G401 (cell line): ENCODE measurements around the gene SEMA3G. TPM values are rescaled to one million over a fixed set of nuclear protein-coding genes. Genes with fewer than 3 reads are reported as not detected.

Source experiments
- DNase-seq: peaks from one replicate; pipeline ENCODE4 v3.0.0-alpha.2; 2015; ENCODE audit warnings: low spot score
- in situ Hi-C: cut with HindIII; loops from 2 replicates; pipeline ENCODE4 v1.10.0; 2016; ENCODE audit warnings: low sequenced_read_pairs, mixed read lengths
- total RNA-seq: library from RNA; depleted of rRNA; stranded (reverse); fragments of >200 nt; shearing (Covaris generic); gene quantifications from 2 replicates; pipeline ENCODE4 v1.2.3, GENCODE V29; 2014

The SEMA3G gene
- total RNA-seq, 1 experiment from 2014 or later, result 0.10 TPM

DNA sequence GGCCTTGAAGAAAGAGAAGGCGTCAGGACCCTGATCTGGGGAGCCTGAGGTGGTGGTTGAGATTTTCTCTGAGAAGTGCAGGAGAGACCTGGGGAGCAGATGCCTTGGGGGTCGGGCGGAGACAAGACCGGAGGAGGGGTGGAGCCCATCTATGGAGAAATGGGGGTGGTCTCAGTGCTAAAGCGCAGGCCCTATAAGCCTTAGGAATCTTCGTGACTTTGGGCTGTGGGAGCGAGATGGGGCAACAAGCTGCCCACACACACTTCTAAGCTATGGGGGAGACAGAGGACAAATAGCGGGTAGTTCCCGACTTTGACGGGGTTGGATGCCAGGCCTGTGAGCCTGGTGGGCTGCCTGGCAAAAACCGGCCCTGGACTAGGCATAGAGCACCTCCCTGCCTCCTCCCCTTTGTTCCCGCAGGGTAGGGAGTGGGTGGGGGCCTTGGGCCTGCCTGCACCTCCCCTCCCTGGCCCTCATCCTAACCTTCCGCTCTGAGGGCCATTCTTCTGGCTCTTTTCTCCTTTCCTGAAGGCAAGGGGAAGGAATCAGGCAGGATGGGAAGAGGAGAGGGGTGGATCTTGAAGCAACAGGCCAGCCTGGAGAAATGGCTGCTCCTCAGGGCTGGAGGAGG, 11.4 kb upstream of the SEMA3G start:
- in situ Hi-C loops, result no loop called here
- DNase-seq, result peak; percentile 58

DNA sequence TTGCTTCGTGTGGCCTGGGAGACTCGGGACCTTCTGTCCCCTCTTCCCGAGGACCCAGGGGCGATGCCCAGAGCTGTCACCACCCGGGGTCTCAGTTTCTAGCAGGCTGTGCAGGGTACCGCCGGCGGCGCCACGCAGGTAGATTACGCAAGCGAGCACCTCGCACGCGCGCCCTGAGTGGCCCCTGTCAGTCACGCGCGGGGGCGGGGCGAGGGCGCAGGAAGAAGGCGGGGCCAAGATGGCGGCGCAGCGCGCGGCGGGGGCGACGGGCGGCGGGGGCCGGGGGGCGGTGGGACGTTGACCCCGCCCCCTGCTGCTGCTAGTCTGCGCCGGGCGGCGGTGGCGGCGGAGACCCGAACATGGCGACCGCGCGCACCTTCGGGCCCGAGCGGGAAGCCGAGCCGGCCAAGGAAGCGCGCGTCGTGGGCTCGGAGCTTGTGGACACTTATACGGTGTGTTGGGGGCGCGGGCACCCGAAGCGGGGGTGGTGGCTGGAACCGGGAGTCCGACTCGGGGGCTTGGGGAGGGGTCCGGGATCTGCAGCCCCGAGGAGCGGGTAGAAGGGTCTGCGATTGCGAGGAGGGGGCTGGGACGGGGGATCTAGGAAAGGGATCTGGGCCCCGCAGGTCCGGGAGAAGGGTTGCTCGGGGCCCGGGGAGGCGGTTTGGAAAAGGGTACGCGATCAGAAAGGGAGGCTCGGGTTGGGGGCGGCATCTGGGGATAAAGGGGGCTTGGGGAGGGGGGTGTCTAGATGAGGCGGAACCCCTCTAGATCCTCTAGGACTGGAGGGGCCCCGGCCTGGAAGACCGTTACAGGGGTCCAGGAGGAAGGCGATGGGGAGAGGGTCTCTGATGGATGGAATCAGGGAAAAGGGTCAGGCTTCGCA, 10.6 kb upstream of the SEMA3G start, which contains the start of gene NISCH:
NISCH (plus strand) TSS at position 322 of the 886 bp plus-strand sequence; CDS start at position 360, 38 bp downstream.
- in situ Hi-C loops, result no loop called here
- peak; percentile 85 for DNase-seq

DNA sequence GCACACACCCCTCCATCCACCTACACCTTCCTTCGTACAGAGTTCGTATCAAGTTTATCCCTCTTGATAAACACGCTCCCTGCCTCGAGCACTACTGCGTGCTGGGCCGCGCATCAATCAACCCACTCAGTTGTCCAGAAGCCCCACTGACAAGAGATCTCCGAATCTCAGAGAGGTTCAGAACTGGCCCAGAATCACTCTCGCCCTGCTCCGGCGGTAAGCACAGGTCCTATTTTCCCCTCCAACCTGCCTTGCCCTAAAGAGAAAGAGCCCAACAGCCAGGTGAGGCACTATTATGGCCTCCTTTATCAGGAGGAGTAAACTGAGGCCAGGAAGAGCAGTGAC, 10.0 kb upstream of the SEMA3G start:
- in situ Hi-C loops, result no loop called here
- DNase-seq, result no peak

GRCh38 chr3:52454250-52454937, 9.5 kb upstream of the SEMA3G start:
- in situ Hi-C loops, result no loop called here
- DNase-seq, result peak; percentile 55

DNA sequence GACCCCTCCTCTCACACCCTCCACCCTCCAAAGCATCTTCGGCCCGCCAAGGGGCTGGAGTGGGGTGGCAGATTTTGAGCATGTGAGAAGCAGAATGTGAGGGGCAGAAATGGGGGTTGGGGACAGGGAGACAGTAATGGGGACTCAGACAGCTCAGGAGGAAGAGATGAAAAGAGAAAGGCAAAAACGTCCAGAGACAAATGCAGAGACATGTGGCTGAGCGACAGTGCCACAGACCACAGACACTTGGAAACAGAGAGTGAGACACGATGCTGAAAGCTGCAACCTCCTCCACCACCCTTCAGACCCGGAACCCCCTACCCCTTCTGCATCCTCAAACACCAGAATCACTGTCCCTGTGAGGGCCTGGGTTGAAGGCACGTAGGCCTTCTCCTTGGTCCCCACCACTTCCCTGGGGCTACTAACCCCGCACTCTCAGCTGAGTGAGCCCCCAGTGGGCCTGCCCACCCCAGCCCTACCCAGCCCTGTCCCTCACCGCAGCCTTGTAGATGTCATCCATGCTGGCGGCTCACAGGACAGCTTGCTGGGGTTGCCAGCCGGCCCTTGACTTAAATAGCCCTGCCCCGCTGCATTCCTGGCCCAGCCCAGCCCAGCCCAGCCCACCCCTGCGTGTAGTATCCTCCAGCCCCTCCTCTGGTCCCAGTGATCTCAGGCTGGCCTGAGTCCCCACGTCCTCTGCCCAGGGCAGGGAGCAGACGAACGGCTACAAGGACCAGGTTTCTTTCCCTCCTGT, 8.8 kb upstream of the SEMA3G start, which contains the start of gene TNNC1:
TNNC1 (minus strand) TSS at position 546 of the 754 bp plus-strand sequence; CDS start at position 520, 26 bp downstream.
- in situ Hi-C loops, result no loop called here
- no peak for DNase-seq

GRCh38 chr3:52452570-52453221, 7.8 kb upstream of the SEMA3G start:
- DNase-seq, result no peak

GRCh38 chr3:52452126-52452525, 7.2 kb upstream of the SEMA3G start:
- in situ Hi-C loops, result no loop called here
- no peak for DNase-seq

More at GRCh38 chr3:52452570-52453221, 7.8 kb upstream of the SEMA3G start:
- in situ Hi-C loops, result no loop called here

GRCh38 chr3:52451237-52452083, 6.6 kb upstream of the SEMA3G start:
- no peak for DNase-seq
- in situ Hi-C loops, result no loop called here

- no peak for DNase-seq
- in situ Hi-C loops, result no loop called here
Measured at GRCh38 chr3:52450489-52451236, 5.8 kb upstream of the SEMA3G start.

GRCh38 chr3:52447512-52448355, 2.8 kb upstream of the SEMA3G start:
- no peak for DNase-seq
- in situ Hi-C loops, result no loop called here

DNA sequence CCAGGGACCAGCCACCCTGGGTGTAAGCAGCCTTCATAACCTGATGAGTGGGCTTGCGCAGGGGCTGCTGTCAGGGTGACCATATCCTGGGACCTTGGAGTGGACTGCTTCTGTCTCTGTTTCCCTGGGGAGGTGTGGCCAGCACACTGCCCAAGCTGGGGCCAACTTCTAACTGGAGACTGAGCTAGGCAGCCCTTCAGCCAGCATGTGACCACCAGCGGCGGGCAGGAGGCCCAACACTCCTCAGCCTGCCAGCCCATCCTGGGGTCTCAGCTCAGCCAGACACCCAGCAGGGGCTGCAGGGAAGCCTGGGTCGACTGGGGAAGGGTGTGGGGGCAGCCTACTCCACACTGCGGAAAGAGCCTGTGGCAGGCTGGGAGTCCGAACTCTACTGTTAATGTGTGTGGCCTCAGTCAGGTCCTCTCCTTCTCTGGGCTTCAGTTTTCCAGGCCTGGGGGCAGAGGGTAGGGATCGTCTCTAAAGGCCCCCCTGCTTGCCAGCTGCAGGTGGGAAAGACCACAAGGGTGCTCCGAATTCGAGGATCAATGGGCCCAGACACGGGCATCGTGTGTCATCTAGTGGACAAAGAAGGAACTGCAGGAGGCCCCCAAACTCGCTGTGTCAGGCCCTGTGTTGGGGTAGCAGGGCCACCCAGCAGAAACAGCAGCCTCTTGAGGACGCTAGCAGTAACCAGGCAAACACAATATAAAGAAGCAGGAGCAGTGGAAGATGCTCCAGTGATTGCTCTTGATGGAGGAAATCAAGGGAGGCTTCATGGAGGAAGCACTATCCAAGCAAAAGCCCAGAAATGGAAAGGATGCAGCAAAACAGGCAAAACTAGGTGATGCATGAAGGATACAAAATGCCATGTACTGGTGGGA, 2.0 kb upstream of the SEMA3G start:
- peak; percentile 73 for DNase-seq
- in situ Hi-C loops, result no loop called here

DNA sequence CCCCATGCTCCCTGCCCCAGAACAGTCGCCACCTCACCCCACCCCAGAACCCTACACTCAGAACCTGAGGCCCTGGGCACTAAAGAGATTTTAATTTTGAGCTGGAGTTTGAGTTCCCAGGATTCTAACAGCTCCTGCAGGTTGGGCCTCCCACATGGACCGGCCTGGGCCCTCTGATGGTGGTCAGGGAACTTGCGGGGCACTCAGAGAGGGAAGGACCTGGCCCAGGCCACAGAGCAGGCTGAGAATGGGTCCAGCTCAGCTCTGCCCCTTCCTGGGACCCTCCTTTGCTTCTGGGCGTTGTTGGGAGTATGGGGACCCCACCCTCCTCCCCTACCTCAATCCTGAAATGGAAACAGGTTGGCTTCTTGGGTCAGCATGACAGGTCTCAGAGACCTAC, 1.1 kb upstream of the SEMA3G start:
- no peak for DNase-seq
- in situ Hi-C loops, result no loop called here

DNA sequence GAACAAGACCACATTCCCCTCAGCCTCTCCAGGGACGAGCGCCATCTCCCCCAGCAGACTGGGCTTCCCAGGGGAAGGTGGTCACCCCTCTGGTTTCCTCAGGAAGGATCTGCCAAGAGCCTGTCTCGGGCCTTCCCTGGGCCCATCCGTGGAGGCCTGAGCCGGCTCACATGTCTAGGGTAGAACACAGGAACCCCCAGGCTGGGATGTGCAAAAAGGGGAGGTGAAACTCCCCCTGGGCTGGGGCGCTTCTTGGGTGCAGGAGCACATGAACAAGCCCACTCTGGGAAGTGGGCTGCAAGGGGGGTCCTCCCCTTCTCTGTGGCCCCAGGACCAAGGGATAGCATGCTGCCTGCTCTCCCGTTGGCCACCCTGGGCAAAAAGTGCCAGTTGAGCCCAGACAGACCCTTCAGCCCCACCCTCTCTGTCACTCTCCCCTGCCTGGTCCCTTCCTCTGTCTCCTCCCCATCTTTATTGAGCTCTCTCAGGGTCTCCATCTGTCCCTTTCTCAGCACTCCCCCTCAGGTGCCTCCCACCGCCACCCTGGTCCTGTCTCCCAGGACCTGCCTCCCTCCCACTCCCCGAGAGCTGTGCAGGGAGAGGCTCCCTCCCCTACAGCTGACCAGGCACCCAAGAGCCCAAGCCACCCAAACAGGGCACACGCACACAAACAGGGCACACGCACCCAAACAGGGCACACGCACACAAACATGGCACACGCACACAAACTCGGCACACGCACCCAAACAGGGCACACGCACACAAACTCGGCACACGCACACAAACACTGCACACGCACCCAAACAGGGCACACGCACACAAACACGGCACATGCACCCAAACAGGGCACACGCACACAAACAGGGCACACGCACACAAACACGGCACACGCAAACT, 864 bp downstream of the SEMA3G start:
- DNase-seq, result no peak

DNA sequence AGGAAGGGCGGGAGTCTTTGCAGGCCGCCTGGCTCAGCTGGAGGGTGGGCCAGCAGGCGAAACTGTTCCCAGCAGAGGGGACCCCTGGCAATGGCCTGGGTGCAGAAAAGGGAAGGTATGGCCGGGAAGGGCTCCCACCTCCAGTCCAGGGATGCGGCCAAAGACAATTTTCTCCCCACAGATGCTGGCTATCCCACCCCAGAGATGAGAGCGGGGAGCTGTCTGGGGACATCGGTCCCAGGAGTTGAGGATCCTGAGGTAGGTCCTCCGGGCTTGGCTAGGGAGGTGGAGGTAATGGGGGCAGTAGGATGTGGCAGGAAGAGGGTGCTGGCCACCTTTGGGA, 1.7 kb downstream of the SEMA3G start:
- DNase-seq, result no peak
- in situ Hi-C loops, result no loop called here

More for the DNA sequence above, 864 bp downstream of the SEMA3G start:
- in situ Hi-C loops, result no loop called here
